IMR-90 (cell line): ENCODE data around the gene UCK2.

Source experiments
- BHLHE40 ChIP-seq: fragments of 150-350 bp; IDR thresholded peaks from 2 replicates; pipeline ENCODE4 v1.6.1; 2016; ENCODE audit warnings: mild to moderate bottlenecking, low read depth, low read length
- RAD21 ChIP-seq: IDR thresholded peaks from 2 replicates; pipeline ENCODE4 v1.6.1; 2012; ENCODE audit warnings: low read length, improper control_type of control experiment
- TF ChIP-seq, protein P1 (sequence below): conservative IDR thresholded peaks from 2 replicates; pipeline ENCODE4 v1.5.1; 2012; ENCODE audit warnings: mild to moderate bottlenecking, low read depth, low read length, improper control_type of control experiment
- TF ChIP-seq, protein P2 (sequence below): fragments of 150-350 bp; IDR thresholded peaks from 2 replicates; pipeline ENCODE4 v1.6.1; 2016; ENCODE audit warnings: low read depth, mild to moderate bottlenecking, low read length, moderate library complexity, borderline replicate concordance

GRCh38 chr1:165845992-165846748 is 18.8 kb downstream of the UCK2 start:
- TF ChIP-seq, protein P1, sequence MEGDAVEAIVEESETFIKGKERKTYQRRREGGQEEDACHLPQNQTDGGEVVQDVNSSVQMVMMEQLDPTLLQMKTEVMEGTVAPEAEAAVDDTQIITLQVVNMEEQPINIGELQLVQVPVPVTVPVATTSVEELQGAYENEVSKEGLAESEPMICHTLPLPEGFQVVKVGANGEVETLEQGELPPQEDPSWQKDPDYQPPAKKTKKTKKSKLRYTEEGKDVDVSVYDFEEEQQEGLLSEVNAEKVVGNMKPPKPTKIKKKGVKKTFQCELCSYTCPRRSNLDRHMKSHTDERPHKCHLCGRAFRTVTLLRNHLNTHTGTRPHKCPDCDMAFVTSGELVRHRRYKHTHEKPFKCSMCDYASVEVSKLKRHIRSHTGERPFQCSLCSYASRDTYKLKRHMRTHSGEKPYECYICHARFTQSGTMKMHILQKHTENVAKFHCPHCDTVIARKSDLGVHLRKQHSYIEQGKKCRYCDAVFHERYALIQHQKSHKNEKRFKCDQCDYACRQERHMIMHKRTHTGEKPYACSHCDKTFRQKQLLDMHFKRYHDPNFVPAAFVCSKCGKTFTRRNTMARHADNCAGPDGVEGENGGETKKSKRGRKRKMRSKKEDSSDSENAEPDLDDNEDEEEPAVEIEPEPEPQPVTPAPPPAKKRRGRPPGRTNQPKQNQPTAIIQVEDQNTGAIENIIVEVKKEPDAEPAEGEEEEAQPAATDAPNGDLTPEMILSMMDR, result no peak
- TF ChIP-seq RAD21 (no peak), BHLHE40 (no peak)
- TF ChIP-seq, protein P2, sequence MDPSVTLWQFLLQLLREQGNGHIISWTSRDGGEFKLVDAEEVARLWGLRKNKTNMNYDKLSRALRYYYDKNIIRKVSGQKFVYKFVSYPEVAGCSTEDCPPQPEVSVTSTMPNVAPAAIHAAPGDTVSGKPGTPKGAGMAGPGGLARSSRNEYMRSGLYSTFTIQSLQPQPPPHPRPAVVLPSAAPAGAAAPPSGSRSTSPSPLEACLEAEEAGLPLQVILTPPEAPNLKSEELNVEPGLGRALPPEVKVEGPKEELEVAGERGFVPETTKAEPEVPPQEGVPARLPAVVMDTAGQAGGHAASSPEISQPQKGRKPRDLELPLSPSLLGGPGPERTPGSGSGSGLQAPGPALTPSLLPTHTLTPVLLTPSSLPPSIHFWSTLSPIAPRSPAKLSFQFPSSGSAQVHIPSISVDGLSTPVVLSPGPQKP, result no peak
